Stromal cell of bone marrow (primary cell): Measurements from ENCODE around the gene TTLL6.
"Not testable (repeated sequence)": the region's sequence is repeated elsewhere in the genome, so short reads cannot be mapped to it uniquely, and the experiment has no call there.

Experiments used
- DNase-seq: peaks from one replicate; pipeline ENCODE4 v3.0.0-alpha.2; 2012; ENCODE audit warnings: low read depth

The TTLL6 gene

DNA sequence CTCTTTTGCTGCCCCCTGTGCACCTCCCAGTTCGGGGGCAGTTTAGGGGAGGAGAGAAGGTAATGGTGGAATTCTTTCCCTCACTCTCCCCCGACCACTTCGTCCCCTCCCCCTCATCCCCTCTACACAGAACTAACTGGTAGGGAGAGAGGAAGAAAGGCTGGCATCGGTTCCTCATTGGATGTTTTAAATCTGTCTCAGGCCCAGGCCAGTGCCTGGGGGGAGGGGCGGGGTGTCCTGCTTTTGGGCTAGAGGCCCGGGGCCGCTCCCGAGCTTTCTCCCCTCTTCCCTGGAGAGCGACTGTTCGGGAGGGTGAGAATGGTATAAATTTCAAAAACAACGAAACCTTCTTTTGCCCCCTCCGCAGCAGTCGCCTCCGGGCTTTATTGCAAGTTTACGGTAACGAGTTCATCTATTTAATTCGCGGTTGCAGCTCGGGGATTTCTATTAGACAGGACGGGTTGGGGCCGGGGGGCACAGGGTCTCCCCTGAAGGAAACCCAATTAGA lies 94.1 kb downstream of the TTLL6 start, which contains the start of gene PRAC2:
Gene PRAC2 (plus strand): TSS at position 271 of the 508 bp plus-strand sequence. CDS start 1,226 bp downstream, outside the sequence.
- DNase-seq, result no peak

DNA sequence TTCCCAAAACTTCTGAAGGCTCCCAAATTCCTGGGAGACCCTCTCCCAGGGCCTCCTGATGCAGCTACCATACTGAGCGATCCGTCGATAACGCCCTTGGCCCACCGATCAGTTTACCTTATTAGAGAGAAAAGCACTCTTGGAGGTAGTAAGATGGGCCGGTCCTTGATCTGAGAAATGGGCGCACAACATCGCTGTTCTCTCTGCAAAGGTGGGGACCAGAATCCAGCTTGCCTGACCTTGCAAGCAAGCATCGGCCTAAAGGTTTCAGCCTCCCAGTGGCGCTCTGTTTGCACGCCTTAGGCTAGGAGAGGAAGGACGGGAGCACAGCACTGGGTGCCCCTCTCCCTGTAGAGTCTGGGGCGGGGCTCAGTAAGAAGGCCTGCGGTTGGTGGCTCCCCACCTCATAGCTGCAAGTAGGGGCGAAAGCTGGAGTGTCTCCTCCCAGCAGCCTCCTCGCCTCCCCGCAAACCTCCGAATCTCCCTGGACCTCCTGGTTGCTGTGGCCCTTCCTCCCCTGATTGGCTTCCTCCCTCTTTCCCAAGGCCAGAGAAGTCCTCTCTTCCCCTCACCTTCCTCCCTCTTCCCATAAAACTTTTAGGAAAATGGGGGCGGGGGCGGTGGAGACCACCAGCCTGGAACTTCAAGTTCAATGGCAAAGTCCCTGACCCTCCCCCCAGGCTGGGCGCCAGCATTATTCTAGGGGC lies 94.7 kb downstream of the TTLL6 start, which contains the start of gene PRAC1:
Gene PRAC1 (minus strand): TSS at position 318 of the 707 bp plus-strand sequence. CDS start 126 bp downstream, at position 192.
- no peak for DNase-seq

DNA sequence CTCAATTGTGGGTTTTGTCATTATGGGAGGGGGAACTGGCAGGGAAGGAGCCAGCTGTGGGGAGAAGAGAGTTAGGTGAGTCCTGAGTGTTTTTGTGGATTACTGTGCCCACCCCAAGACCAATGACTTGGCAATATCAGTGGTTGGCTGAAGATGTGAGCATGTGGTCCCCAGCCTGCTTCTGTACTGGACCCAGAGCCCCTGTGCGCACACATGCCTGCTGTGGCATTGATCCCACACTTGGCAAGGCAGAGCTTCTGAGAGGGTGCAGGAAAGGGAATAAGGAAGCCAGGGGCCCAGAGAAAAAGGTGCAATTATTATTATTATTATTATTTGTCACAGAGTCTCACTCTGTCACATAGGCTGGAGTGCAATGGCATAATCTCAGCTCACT lies 96.0 kb downstream of the TTLL6 start:
- DNase-seq, result no peak

DNA sequence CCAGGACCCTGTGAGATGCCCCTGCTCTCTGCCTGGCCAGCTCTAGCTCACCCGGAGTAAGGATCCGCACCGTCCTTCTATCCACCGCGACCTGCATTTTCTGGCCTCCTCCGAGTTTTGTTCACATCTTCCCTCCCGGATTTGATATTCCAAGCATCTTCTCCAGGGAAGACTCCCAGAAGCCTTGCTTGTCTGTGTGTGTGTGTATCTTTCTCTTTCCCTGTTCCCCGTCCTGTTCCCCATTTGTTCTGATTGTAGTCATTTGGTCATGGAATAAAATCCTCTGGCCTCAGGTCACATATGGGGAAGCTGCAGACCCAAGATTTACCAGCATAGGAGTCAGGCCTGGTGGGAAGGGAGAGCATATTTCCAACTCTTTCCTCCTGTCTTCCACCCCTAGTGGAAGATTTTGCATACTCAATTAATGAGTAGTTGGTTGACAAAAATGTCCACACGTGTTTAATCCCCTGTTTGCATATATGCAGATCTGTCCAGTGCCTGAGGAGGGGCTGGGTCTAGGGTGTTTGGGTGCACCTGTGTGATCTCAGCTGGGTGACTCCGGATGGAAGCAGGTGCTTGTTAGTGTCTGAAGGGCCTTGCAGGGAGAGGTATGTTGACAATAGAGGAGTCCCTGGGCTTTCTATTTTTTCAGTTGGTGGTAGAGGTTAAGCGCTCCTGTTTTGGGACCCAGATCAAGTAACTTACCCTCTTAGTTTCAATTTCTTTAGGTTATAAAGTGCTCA lies 96.6 kb downstream of the TTLL6 start:
- no peak for DNase-seq

- DNase-seq, result no peak
Observed at GRCh38 chr17:48719642-48720265, 97.3 kb downstream of the TTLL6 start.

DNA sequence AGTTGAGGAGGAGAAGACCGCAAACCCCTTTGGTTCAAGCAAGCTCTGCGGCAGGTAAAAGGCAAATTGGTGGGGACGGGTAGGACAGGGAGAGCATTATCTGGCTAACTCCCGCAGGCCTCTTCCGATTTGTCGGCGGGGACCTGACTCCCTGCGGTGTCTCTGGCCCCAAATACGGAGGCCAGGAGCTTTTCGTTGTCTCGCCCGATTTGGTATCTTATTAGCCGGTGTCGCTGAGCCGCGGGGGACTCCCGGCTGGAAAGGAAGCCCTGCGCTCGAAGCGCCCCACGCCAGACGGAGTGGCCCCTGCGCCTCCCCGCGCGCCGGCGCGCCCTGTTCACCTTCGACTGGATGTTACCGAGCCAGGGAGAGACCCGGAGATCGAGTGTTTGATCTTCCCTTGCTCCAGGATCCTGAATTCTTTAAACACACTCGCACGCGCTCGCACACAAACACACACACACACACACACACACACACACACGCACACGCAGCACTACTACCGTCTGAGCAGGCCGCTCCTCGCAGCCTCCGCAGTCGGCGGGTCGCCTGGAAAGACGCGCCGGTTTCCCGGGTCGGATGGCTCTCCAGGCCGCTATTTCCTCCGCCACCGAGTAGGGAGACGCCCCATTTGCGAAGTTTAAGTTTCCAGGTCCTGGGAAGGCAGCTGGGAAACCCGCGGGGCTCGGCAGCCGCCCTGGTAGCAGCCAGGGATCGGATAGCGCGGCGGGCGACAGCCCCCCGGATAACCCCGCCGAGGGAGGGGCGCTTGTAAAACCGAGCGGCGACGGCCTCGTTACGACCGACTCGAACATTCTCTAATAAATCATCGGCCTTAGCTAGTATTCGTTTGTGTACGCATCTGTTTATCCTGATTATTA lies 98.0 kb downstream of the TTLL6 start:
- DNase-seq, result no peak

DNA sequence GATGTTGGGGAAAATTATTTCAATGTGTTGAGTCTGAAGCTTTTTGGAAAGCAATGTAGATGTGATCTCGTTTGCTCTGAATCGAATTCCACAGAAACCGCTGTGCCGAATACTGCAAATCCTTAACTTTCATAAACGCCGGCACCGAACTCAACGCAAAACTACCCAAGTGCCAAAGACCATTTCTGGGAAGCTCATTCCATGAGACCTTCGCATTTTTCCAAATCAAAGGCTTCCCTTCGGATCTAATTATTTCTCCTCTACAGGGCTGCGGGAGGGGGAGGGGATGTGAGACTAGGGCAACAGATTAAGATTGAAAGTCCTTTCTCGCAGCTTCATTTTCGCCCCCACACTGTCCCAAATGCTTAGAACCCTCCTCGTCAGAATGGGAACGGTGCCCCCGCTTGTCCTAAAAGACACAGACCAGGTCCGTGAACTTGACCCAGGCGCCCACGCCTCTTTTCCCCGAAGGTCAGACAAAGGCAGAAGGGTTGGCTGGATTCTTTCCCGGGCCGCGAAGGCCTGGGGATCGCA lies 98.7 kb downstream of the TTLL6 start:
- no peak for DNase-seq

DNA sequence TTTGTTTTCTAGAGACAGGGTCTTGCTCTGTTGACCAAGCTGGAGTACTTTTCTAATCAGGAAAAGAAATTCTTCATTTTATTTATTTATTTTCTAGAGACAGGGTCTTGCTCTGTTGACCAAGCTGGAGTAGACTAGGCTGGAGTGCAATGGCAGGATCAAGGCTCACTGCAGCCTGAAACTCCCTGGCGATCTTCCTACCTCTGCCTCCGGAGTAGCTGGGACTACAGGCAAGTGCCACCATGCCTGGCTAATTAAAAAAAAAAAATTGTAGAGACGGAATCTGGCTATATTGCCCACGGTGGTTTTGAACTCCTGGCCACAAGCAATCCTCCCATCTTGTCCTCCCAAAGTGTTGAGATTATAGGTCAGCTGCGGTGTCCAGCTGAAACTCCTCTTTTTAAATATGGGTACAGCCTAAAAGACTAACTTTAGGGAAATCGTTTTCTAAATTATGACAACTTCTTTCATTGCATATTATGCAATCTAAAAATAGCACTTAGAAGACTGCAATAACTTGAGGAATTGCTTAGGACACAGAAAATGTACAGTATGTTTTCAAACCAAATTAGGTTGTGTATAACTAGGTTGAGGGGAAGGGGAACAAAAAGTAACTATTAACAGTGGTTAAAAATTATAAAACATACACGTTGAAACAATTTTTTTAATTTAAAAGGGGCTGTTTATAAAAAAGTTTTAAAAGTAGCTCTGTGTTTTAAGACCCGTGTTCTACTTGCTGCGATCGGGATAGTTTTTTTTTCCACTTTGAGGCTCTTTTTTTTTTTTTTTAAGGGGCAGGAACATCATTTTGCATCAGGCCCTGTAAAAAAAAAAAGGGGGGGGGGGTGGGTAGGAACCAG lies 99.4 kb downstream of the TTLL6 start:
- no peak for DNase-seq

GRCh38 chr17:48716549-48716948 lies 100.5 kb downstream of the TTLL6 start:
- not testable (repeated sequence) for DNase-seq

GRCh38 chr17:48715496-48716399 lies 101.3 kb downstream of the TTLL6 start:
- DNase-seq, result no peak
